ENCODE data around the gene HRH3. TPM values are rescaled to one million over a fixed set of nuclear protein-coding genes. Genes with fewer than 3 reads are reported as not detected.

Gene HRH3
- total and polyA plus RNA-seq, 7 donors = not detected

DNA sequence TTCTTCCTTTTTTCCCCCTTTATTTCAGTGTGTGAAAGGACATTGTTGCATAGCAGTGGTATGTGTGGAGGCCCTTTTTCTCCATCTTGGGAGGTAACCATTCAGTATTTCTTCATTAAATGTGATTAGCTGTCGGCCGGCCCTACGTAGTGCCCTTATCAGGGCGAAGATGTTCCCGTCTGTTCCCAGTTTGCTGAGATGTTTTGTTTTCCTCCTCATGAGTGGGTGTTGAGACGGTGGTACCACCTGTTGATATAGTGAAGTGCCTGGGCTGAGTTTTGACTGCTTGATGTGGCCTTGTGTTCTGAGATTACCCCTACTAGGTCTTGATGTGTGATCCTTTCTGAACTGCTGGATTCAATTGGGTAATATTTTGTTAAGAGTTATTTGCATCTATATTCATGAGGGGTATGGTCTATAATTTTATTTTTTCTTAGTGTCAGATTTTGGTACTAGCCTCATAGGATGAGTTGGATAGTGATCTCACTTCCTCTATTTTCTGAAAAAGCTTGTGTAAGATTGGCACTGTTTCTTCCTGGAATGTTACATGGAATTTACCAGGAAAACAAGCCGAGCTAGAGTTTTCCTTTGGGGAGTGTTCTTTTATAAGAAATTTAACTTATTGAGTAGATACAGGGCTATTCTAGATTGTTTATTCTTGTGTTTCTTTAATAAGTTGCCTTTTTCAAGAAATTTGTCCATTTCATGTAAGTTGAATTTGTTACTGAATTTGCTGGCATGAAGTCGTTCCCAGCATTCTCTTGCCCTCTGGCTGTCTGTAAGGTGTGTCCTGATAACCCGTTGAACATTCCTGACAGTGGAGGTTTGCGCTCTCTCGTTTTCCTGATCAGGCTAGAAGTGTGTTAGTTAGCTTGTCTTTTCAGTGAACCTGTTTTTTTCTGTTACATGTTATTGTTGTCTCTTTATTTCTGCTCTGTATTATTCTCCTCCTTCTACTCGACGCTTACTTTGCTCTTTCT, 32.9 kb downstream of the HRH3 start:
- intact Hi-C loops (cut with DNase I) = no loop called here
- Histone ChIP-seq H3K4me1 (peaks cover 0 to 20% (median 17%) of the 10 kb centered on the region in 4 donors), H3K27ac (no peak overlapping the region), H3K4me3 (no peak overlapping the region), H3K27me3 (no peaks in the 10 kb centered on the region), H3K36me3 (peaks cover 0 to 20% (median 2%) of the 10 kb centered on the region in 4 donors), H3K9me3 (no peaks in the 10 kb centered on the region)
- DNase-seq = no peak
- WGBS, 2 donors = 65 to 82% methylated on average over 13 of the region's 13 CpGs
- TF ChIP-seq, protein P1, sequence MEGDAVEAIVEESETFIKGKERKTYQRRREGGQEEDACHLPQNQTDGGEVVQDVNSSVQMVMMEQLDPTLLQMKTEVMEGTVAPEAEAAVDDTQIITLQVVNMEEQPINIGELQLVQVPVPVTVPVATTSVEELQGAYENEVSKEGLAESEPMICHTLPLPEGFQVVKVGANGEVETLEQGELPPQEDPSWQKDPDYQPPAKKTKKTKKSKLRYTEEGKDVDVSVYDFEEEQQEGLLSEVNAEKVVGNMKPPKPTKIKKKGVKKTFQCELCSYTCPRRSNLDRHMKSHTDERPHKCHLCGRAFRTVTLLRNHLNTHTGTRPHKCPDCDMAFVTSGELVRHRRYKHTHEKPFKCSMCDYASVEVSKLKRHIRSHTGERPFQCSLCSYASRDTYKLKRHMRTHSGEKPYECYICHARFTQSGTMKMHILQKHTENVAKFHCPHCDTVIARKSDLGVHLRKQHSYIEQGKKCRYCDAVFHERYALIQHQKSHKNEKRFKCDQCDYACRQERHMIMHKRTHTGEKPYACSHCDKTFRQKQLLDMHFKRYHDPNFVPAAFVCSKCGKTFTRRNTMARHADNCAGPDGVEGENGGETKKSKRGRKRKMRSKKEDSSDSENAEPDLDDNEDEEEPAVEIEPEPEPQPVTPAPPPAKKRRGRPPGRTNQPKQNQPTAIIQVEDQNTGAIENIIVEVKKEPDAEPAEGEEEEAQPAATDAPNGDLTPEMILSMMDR (IDR thresholded peaks at IDR 0.05) = no peak
- TF ChIP-seq POLR2AphosphoS5 (IDR thresholded peaks at IDR 0.05) = no peak
- TF ChIP-seq POLR2A (IDR thresholded peaks at IDR 0.05) = no peak
- no peak for TF ChIP-seq EP300 (IDR thresholded peaks at IDR 0.05)

DNA sequence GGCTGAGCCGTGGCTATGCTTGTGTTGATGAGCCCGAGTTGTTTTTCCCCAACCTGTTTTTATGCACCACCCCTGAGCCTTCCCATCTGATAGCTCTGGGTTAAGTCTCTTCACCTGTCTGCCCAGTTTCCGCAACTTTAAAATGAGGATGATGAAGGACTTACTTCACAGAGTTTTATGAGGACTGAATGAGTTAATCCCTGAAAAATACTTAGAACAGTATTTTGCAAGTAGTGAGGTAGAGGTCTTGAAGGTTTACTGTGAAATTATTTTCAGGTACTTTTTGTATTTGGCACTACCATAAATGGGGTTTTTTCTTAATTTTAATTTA, 34.0 kb downstream of the HRH3 start:
- TF ChIP-seq EP300 (IDR thresholded peaks at IDR 0.05) = no peak
- TF ChIP-seq, protein P1 (IDR thresholded peaks at IDR 0.05) = no peak
- intact Hi-C loops (cut with DNase I) = no loop called here
- Histone ChIP-seq H3K36me3 (peaks cover 0 to 20% (median 2%) of the 10 kb centered on the region in 4 donors), H3K27me3 (no peaks in the 10 kb centered on the region), H3K4me3 (no peak overlapping the region), H3K27ac (no peak overlapping the region), H3K4me1 (peaks cover 0 to 25% (median 19%) of the 10 kb centered on the region in 4 donors), H3K9me3 (no peaks in the 10 kb centered on the region)
- DNase-seq = no peak
- 83 to 84% methylated on average over 3 of the region's 3 CpGs for WGBS, 2 donors

DNA sequence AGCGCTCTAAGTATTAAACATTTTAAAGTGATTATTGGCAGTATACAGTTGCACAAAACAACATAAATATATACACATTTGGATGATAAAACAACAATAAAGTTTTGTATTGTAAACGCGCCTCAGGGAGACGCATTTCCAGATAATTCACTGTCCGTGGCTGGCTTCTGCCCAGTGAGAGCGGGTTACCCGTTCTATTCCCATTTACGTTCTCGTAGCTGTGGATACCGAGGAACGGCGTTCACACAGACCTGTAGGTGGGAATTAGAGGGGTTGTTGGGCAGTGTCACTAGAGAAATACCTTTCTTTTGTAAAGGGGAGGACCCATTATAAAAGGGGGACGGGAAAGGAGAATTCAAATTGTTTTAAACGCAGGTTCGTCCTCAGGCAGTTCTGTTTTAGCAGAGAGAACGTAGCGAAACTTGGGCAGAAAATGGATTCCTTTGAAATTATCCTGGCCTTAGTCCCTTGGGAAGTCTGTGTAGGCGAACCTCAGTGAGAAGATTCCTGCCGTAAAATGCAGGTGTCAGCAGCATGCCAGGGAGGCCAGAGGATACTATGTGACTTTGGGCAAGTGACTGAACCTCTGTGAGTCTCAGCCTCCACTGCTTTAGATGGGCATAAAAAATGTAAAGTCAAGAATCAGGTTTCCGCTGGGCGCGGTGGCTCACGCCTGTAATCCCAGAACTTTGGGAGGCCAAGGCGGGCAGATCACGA, 36.5 kb downstream of the HRH3 start:
- no peak for TF ChIP-seq EP300 (IDR thresholded peaks at IDR 0.05)
- no peak for TF ChIP-seq POLR2AphosphoS5 (IDR thresholded peaks at IDR 0.05)
- TF ChIP-seq POLR2A (IDR thresholded peaks at IDR 0.05) = no peak
- TF ChIP-seq, protein P1 (IDR thresholded peaks at IDR 0.05) = no peak
- intact Hi-C loops (cut with DNase I) = loop anchor here (1.0 to 5.0 kb wide), 3 partner anchors 55 to 116 kb away; partner anchors contain the start of genes LSM14B, OSBPL2 and TAF4
- WGBS, 2 donors = 23 to 29% methylated on average over 25 of the region's 25 CpGs

DNA sequence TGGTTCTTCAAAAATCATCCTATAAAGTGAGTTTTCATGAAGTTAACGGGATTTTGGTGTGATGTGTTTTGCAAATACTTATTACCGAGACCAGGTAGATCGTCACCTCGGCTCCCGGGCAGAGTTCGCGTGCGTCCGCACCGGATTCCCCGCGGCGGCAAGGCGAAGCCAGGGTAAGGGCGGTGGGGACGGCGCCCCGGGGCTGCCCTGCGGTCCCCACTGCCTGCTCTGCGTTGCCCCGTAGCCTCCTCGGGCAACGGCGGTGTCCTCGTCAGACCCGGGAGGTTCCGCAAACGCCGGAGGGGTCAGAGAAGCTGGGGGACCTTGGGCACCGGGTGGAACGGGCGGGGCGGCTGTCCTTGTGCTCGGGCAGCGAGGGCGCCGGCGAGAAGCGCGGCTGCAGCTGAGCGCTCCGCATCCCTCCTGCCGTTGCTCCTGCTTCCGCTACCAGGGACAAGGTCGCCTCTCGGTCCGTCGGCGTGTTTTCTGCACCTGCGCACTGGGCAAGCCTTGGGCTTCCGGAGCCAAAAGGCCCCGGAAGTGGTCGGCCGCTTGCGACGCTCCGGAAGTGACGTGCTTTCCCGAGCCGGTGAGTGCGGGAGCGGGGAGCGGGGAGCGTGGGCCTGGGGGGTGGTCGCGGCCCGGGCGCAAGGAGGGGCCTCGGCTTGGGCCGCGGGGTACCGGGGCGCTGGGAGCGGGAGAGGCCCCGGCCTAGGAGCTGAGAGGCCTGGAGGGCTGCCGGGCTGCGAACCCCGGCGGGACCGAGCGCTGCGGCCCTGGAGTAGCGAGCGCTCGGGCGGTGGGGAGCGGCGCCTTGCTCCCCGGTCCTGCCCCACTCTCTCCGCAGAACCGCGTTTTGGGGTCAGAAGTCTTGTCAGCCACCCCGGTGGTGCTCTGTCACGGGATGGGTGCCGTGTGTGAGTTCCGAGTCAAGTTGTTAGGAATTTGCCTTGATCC, 37.3 kb downstream of the HRH3 start, which contains the start of gene MTG2:
TSS of gene MTG2 (plus strand) at position 560 of the 957 bp plus-strand sequence. CDS start 10,393 bp downstream, outside the sequence.
- no peaks in the 10 kb centered on the region for H3K9me3 ChIP-seq
- H3K27me3 ChIP-seq = no peaks in the 10 kb centered on the region
- H3K4me3 ChIP-seq = peak within 1 kb of the TSS; percentile 61 to 92 (median 84)
- H3K4me1 ChIP-seq = peaks cover 0 to 25% (median 19%) of the 10 kb centered on the region in 4 donors
- intact Hi-C loops (cut with DNase I) = loop anchor here (1.0 to 5.0 kb wide), 4 partner anchors 39 to 115 kb away; partner anchors contain the start of genes LSM14B, OSBPL2, PSMA7 and SS18L1
- peak within 1 kb of the TSS; percentile 91 to 96 (median 94) for H3K27ac ChIP-seq
- H3K36me3 ChIP-seq = peaks cover 0 to 14% (median 3%) of the 10 kb centered on the region in 4 donors
- WGBS, 2 donors = 0% methylated on average over 96 of the region's 96 CpGs
- peak; percentile 83 to 87 for TF ChIP-seq POLR2A (IDR thresholded peaks at IDR 0.05)
- peak in 1 of 4 donors; percentile 51 for TF ChIP-seq EP300 (IDR thresholded peaks at IDR 0.05)
- TF ChIP-seq, protein P1 (IDR thresholded peaks at IDR 0.05) = no peak
- peak; percentile 92 to 97 (median 96) for TF ChIP-seq POLR2AphosphoS5 (IDR thresholded peaks at IDR 0.05)
- DNase-seq = peak; percentile 97

More for the DNA sequence above, 36.5 kb downstream of the HRH3 start:
- Histone ChIP-seq H3K4me1 (peaks cover 0 to 25% (median 19%) of the 10 kb centered on the region in 4 donors), H3K27ac (peak overlapping the region; percentile 91 to 96 (median 94)), H3K27me3 (no peaks in the 10 kb centered on the region), H3K9me3 (no peaks in the 10 kb centered on the region), H3K36me3 (peaks cover 0 to 12% (median 3%) of the 10 kb centered on the region in 4 donors), H3K4me3 (peak overlapping the region; percentile 61 to 92 (median 84))
- DNase-seq = no peak
